ENCODE results near the gene CEP20. TPM values are rescaled to one million over a fixed set of nuclear protein-coding genes. Genes with fewer than 3 reads are reported as not detected.

The CEP20 gene
- total RNA-seq, 1 experiment from 2014 or later = 37.0 TPM

DNA sequence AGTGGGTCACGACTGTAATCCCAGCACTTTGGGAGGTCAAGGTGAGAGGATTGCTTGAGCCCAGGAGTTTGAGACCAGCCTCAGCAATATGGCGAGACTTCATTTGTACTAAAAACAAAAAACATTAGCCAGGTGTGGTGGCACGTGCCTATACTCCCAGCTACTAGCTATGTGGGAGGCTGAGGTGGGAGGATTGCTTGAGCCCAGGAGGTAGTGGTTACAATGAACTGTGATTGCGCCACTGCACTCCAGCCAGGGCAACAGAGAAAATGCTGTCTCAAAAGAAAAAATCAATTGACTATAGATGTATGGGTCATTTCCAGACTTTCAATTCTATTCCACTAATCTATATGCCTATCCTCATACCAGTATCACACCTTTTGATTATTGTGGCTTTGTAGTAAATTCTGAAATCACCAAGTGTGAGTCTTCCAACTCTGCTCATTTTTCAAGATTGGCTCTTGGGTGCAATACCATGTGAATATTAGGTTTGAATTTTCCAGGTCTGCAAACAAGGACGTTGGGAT lies 27.2 kb upstream of the CEP20 start:
- Histone ChIP-seq H3K79me2 (ENCODE audit: low read length) (no peaks in the 10 kb centered on the region), H3K4me3 (ENCODE audit: low read length) (no peak overlapping the region), H3K4me1 (ENCODE audit: insufficient read depth, low read length) (peaks cover 9% of the 10 kb centered on the region), H3F3A (ENCODE audit: low read length, unreplicated experiment) (peaks cover 3% of the 10 kb centered on the region), H3K4me2 (ENCODE audit: low read length) (no peak overlapping the region), H3K9me3 (ENCODE audit: low read length) (no peaks in the 10 kb centered on the region), H3K9ac (ENCODE audit: low read length) (no peak overlapping the region), H3K9me2 (replicated peaks; ENCODE audit: low read length) (no peaks in the 10 kb centered on the region), H3K36me3 (ENCODE audit: low read depth, low read length) (no peaks in the 10 kb centered on the region), H4K20me1 (ENCODE audit: low read length) (no peaks in the 10 kb centered on the region), H3K27me3 (ENCODE audit: low read length) (no peaks in the 10 kb centered on the region), H3K27ac (ENCODE audit: low read length) (no peak overlapping the region), H2AFZ (ENCODE audit: low read length) (no peak overlapping the region)
- no TSS peak for BruUV-seq (replicated peaks)
- ChIA-PET CTCF (no interaction called here), POLR2A (ENCODE audit: unreplicated experiment) (no interaction called here)
- ATAC-seq (no peak), DNase-seq (no peak)
- intact Hi-C loops (cut with micrococcal nuclease) = no loop called here
- TF ChIP-seq, protein P1, sequence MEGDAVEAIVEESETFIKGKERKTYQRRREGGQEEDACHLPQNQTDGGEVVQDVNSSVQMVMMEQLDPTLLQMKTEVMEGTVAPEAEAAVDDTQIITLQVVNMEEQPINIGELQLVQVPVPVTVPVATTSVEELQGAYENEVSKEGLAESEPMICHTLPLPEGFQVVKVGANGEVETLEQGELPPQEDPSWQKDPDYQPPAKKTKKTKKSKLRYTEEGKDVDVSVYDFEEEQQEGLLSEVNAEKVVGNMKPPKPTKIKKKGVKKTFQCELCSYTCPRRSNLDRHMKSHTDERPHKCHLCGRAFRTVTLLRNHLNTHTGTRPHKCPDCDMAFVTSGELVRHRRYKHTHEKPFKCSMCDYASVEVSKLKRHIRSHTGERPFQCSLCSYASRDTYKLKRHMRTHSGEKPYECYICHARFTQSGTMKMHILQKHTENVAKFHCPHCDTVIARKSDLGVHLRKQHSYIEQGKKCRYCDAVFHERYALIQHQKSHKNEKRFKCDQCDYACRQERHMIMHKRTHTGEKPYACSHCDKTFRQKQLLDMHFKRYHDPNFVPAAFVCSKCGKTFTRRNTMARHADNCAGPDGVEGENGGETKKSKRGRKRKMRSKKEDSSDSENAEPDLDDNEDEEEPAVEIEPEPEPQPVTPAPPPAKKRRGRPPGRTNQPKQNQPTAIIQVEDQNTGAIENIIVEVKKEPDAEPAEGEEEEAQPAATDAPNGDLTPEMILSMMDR (conservative IDR thresholded peaks at IDR 0.05; ENCODE audit: low read depth, low read length) = no peak
- TF ChIP-seq EZH2 (IDR thresholded peaks at IDR 0.05; ENCODE audit: low read length, unreplicated experiment) (no peak), EZH2phosphoT487 (IDR thresholded peaks at IDR 0.05; ENCODE audit: borderline replicate concordance, low read length) (no peak)

DNA sequence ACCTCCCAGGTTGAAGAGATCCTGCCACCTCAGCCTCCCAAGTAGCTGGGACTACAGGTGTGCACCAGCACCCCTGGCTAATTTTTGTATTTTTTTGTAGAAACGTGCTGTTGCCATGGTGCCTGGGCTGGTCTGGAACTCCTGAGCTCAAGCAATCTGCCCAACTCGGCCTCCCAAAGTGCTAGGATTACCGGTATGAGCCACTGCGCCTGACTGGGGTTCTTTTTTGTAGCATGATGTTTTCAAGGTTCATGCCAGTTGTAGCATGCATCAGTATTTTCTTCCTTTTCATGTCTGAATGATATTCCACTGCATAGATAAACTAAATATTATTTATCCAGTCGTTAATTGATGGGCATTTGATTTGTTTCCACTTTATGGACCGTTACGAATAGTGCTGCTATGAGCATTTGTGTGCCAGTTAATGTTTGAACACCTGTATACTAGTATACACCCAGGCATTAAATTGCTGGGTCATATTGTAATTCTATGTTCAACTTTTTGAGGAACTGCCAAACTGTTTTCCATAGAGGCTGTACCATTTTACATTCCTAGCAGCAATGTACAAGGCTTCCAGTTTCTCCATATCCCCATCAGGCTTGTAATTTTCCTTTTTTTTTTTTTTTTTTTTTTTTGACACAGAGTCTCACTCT lies 24.8 kb upstream of the CEP20 start:
- DNase-seq = no peak
- intact Hi-C loops (cut with micrococcal nuclease) = no loop called here
- Histone ChIP-seq H2AFZ (ENCODE audit: low read length) (no peak overlapping the region), H4K20me1 (ENCODE audit: low read length) (no peaks in the 10 kb centered on the region), H3K4me2 (ENCODE audit: low read length) (no peak overlapping the region), H3K27ac (ENCODE audit: low read length) (no peak overlapping the region), H3K79me2 (ENCODE audit: low read length) (no peaks in the 10 kb centered on the region), H3K4me3 (ENCODE audit: low read length) (no peak overlapping the region), H3K27me3 (ENCODE audit: low read length) (no peaks in the 10 kb centered on the region), H3K9me3 (ENCODE audit: low read length) (no peaks in the 10 kb centered on the region), H3K4me1 (ENCODE audit: insufficient read depth, low read length) (no peaks in the 10 kb centered on the region), H3K9ac (ENCODE audit: low read length) (no peak overlapping the region), H3F3A (ENCODE audit: low read length, unreplicated experiment) (no peaks in the 10 kb centered on the region), H3K36me3 (ENCODE audit: low read depth, low read length) (no peaks in the 10 kb centered on the region), H3K9me2 (replicated peaks; ENCODE audit: low read length) (no peaks in the 10 kb centered on the region)
- ChIA-PET POLR2A (ENCODE audit: unreplicated experiment) (no interaction called here), CTCF (no interaction called here)
- BruUV-seq (replicated peaks) = no TSS peak
- TF ChIP-seq EZH2phosphoT487 (IDR thresholded peaks at IDR 0.05; ENCODE audit: borderline replicate concordance, low read length) (no peak), EZH2 (IDR thresholded peaks at IDR 0.05; ENCODE audit: low read length, unreplicated experiment) (no peak)
- TF ChIP-seq, protein P1 (conservative IDR thresholded peaks at IDR 0.05; ENCODE audit: low read depth, low read length) = no peak
- ATAC-seq = no peak

DNA sequence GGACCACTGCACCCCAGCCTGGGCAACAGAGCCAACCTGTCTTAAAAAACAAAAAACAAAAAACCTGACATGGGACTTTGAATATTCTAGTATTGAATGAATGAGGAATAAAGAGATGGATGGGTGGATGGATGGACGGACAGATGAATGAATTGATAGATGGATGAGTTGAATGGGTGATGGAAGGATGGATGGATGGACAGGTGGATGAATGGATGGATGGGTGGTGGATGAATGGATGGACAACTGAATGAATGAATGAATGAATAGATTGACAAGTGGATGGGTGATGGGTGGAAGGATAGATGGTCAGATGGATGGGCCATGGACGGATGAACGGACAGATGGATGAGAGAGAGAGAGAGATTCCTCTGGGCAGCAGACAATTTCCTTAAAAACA lies 22.8 kb upstream of the CEP20 start:
- H3K4me2 ChIP-seq (ENCODE audit: low read length) = no peak overlapping the region
- ChIA-PET CTCF (no interaction called here), POLR2A (ENCODE audit: unreplicated experiment) (no interaction called here)
- H3K9me3 ChIP-seq (ENCODE audit: low read length) = no peaks in the 10 kb centered on the region
- H3K9me2 ChIP-seq (replicated peaks; ENCODE audit: low read length) = no peaks in the 10 kb centered on the region
- no TSS peak for BruUV-seq (replicated peaks)
- no peak overlapping the region for H2AFZ ChIP-seq (ENCODE audit: low read length)
- no peak overlapping the region for H3K27ac ChIP-seq (ENCODE audit: low read length)
- no peaks in the 10 kb centered on the region for H3K36me3 ChIP-seq (ENCODE audit: low read depth, low read length)
- no peak overlapping the region for H3K4me3 ChIP-seq (ENCODE audit: low read length)
- ATAC-seq = no peak
- no peaks in the 10 kb centered on the region for H3K79me2 ChIP-seq (ENCODE audit: low read length)
- no peaks in the 10 kb centered on the region for H3F3A ChIP-seq (ENCODE audit: low read length, unreplicated experiment)
- TF ChIP-seq EZH2phosphoT487 (IDR thresholded peaks at IDR 0.05; ENCODE audit: borderline replicate concordance, low read length) (no peak), EZH2 (IDR thresholded peaks at IDR 0.05; ENCODE audit: low read length, unreplicated experiment) (no peak)
- TF ChIP-seq, protein P1 (conservative IDR thresholded peaks at IDR 0.05; ENCODE audit: low read depth, low read length) = no peak
- intact Hi-C loops (cut with micrococcal nuclease) = no loop called here
- H3K27me3 ChIP-seq (ENCODE audit: low read length) = no peaks in the 10 kb centered on the region
- H3K4me1 ChIP-seq (ENCODE audit: insufficient read depth, low read length) = no peaks in the 10 kb centered on the region
- no peak for DNase-seq
- no peak overlapping the region for H3K9ac ChIP-seq (ENCODE audit: low read length)
- no peaks in the 10 kb centered on the region for H4K20me1 ChIP-seq (ENCODE audit: low read length)
